ENCODE measurements around the gene LDHB.

GRCh38 chr12:21643758-21644157, 13.9 kb downstream of the LDHB start:
- TF ChIP-seq PRMT5 (CRISPR knock-in tag; IDR thresholded peaks at IDR 0.05) (no peak), CTCF (IDR thresholded peaks at IDR 0.05 in 2 of 3, conservative IDR thresholded peaks at IDR 0.05 in 1 of 3; ENCODE audit: insufficient read depth in 2 of 3, low read depth in 1 of 3, low read length in 3 of 3) (no peak), CHD2 (IDR thresholded peaks at IDR 0.05; ENCODE audit: low read depth, low read length) (no peak), GATA2 (CRISPR knock-in tag; IDR thresholded peaks at IDR 0.05) (no peak), TAF1 (IDR thresholded peaks at IDR 0.05; ENCODE audit: control insufficient read depth, extremely low read depth, insufficient read depth, low read length, severe bottlenecking) (no peak), HIVEP1 (CRISPR knock-in tag; IDR thresholded peaks at IDR 0.05) (no peak), NR3C1 (CRISPR knock-in tag; IDR thresholded peaks at IDR 0.05) (no peak), POLR2A (conservative IDR thresholded peaks at IDR 0.05) (no peak), ESRRA (IDR thresholded peaks at IDR 0.05; ENCODE audit: borderline replicate concordance, low read depth) (no peak)

Data from K562 (cell line).